Measurements from ENCODE around the gene TPP1.

Gene TPP1

DNA sequence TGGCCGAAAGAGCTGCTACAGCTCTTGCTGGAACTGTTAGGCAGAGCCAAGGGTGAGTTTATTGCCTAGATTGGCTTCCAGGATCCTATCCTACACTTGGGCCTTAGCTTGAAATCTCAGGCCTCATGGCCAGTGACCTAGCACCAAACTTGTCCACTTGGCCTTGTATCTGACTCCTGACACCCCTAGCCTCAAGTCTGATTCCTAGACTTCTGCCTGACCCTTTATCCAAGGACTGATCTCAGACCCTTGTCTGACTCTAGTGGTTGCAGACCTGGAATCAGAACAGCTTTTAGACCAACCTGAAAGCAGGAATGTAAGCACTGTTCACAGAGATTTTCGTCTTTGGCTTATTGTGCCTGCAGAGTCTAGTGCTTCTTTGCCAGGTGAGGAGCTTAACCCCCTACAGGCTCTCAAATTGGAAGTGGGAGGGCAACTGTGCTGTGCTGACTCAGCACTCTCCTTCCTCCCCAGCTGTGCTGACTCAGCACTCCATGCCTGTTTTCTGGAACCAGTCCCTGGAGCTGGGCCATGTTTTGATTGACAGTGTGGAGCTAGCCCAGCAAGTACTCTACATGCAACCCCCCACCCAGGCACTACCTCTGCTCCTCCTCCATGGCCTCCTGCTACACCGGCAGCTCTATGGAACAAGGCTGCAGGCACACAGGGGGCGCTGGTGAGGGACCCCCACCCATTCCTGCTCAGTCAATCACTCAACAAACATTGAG, 50.9 kb downstream of the TPP1 start:
- TF ChIP-seq, protein P1, sequence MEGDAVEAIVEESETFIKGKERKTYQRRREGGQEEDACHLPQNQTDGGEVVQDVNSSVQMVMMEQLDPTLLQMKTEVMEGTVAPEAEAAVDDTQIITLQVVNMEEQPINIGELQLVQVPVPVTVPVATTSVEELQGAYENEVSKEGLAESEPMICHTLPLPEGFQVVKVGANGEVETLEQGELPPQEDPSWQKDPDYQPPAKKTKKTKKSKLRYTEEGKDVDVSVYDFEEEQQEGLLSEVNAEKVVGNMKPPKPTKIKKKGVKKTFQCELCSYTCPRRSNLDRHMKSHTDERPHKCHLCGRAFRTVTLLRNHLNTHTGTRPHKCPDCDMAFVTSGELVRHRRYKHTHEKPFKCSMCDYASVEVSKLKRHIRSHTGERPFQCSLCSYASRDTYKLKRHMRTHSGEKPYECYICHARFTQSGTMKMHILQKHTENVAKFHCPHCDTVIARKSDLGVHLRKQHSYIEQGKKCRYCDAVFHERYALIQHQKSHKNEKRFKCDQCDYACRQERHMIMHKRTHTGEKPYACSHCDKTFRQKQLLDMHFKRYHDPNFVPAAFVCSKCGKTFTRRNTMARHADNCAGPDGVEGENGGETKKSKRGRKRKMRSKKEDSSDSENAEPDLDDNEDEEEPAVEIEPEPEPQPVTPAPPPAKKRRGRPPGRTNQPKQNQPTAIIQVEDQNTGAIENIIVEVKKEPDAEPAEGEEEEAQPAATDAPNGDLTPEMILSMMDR (conservative IDR thresholded peaks at IDR 0.05; ENCODE audit: low read depth, low read length), result peak; percentile 19
- peak; percentile 86 for DNase-seq (ENCODE audit: low read depth)
- H3K4me3 ChIP-seq (ENCODE audit: low read depth, low read length), result no peak overlapping the region

DNA sequence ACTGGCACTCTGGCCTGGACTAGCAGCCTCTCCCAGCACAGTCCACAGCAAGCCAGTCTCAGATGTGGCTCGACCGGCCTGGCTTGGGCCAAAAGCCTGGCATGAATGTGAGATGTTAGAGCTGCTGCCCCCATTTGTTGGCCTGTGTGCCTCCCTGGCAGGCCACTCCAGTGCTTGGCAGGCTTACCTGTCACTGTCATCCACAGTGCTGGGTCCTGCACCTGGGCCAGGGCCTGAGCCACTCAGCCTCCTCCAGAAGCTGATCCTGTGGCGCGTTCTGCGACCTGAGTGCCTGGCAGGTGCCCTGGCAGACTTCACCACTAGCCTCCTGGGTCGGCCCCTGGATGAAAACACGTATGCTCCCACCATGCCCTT, 51.9 kb downstream of the TPP1 start:
- no peak for DNase-seq (ENCODE audit: low read depth)
- no peak overlapping the region for H3K4me3 ChIP-seq (ENCODE audit: low read depth, low read length)
- TF ChIP-seq, protein P1 (conservative IDR thresholded peaks at IDR 0.05; ENCODE audit: low read depth, low read length), result no peak

DNA sequence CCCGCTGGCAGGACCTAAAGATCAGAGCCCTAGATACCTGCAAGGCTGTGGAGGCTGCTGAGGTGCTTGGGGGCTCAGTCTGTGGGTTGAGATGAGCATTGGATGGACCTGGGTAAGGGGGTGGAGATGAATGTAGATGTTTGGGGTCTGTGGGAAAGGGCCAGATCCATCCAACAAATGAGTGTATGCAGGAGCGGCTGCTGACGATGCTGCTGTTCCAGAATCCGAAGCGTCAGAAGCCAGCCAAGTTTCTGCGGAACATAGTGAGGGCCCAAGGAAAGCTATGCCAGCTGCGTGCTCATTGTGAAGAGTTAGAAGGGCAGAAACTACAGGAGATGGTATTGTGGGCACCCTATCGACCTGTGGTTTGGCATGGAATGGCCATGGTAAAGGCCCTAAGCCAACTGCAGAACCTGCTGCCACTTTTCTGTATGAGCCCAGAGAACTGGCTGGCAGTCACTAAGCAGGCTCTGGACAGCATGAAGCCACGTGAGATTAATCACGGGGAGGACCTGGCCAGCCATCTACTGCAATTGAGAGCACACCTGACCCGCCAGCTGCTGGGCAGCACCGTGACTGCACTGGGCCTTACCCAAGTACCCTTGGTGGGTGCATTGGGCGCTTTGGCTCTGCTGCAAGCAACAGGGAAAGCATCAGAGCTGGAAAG, 52.4 kb downstream of the TPP1 start:
- no peak overlapping the region for H3K4me3 ChIP-seq (ENCODE audit: low read depth, low read length)
- TF ChIP-seq, protein P1 (conservative IDR thresholded peaks at IDR 0.05; ENCODE audit: low read depth, low read length), result no peak
- DNase-seq (ENCODE audit: low read depth), result no peak

DNA sequence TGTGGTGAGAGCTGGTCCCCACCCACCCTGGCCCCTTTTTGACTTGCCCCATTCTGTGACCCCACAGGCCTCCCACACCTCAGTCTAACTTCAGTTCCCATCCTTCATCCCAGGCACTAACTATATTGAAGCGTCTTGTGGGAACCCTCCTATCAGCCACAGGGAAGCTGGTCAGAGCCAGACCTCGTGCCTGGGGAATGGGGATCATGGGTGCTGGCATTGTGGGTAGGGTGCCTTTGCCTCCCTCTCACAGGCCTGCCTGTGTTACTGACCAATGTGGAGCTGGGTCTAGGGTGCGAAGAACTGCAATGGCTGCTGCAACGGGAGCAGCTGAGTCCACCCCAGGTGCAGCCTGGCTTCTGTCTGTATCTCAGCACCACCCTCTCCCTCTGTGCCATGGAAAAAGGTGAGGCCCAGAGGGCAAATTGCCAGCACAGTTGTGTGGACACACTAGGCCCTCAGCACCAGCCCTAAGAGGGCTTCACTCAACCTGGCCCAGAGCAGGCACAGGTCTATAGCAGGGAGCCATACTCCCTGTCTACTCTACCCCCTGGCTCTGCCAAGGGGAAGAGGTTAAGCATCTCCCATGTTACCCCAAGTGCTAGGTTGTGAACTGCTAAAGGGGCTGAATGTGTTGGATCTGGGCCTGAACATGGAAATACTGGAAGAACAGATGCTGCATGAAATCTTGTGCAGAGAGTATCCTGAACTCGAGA, 53.1 kb downstream of the TPP1 start:
- no peak overlapping the region for H3K4me3 ChIP-seq (ENCODE audit: low read depth, low read length)
- TF ChIP-seq, protein P1 (conservative IDR thresholded peaks at IDR 0.05; ENCODE audit: low read depth, low read length), result no peak
- no peak for DNase-seq (ENCODE audit: low read depth)

DNA sequence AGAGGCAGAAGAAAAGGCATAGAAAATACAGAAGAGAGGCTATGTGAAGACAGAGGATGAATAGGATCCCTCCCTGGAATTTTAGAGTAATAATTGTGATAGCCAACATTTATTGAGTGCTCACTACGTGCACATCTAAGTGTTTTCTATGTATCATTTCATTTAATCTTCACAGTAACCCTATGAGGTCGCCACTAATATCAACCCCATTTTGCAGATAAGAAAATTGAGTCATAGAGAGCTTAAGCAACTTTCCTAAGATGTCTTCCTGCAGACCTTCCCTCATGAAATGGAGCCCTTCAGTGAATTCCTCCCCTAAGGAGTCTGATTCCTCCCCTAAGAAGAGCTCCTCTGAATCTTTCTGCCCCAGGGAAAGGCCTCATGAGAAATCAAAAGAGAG, 53.9 kb downstream of the TPP1 start:
- TF ChIP-seq, protein P1 (conservative IDR thresholded peaks at IDR 0.05; ENCODE audit: low read depth, low read length), result no peak
- no peak overlapping the region for H3K4me3 ChIP-seq (ENCODE audit: low read depth, low read length)
- DNase-seq (ENCODE audit: low read depth), result no peak

DNA sequence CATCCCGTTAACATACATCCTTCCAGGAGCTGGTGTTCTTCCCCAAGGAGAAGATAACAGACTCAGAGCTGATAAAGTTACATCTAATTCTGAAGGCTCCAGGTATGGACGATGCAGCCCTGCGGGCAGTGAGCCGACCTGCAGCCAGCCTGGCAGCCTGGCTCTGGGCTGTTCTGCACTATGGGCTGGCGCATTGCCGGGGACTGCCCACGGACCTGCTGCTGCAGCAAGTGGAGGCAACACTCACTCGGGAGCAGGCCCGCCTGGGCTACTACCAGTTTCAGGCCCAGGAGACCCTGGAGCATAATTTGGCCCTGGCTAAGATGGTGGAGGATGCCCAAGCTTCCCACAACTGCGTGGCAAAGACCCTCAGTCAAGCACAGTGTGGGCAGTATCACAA, 55.6 kb downstream of the TPP1 start:
- H3K4me3 ChIP-seq (ENCODE audit: low read depth, low read length), result no peak overlapping the region
- DNase-seq (ENCODE audit: low read depth), result no peak
- TF ChIP-seq, protein P1 (conservative IDR thresholded peaks at IDR 0.05; ENCODE audit: low read depth, low read length), result no peak
